HG03060 (cell line): Measurements from ENCODE around the gene SYNRG.

Experiments
- ATAC-seq: cut with Tn5 transposase; IDR thresholded peaks from one replicate; pipeline ENCODE4 v1.9.1; 2021; ENCODE audit warnings: low read depth, moderate number of reproducible peaks; ENCODE audit not compliant: unreplicated experiment

SYNRG gene

GRCh38 chr17:37483311-37484039 lies 125.7 kb downstream of the SYNRG start:
- ATAC-seq, result no peak

- ATAC-seq, result no peak
These were observed 128.1 kb downstream of the SYNRG start for GRCh38 chr17:37481001-37481665.

- no peak for ATAC-seq
These were observed 128.8 kb downstream of the SYNRG start for GRCh38 chr17:37480427-37480826.

- no peak for ATAC-seq
These were observed 130.2 kb downstream of the SYNRG start for GRCh38 chr17:37479025-37479424.

GRCh38 chr17:37478187-37478586 lies 131.0 kb downstream of the SYNRG start:
- no peak for ATAC-seq

- no peak for ATAC-seq
These were observed 132.6 kb downstream of the SYNRG start for GRCh38 chr17:37476431-37477120.

- no peak for ATAC-seq
These were observed 133.3 kb downstream of the SYNRG start for GRCh38 chr17:37475731-37476420.

GRCh38 chr17:37470181-37470580 lies 139.0 kb downstream of the SYNRG start:
- no peak for ATAC-seq

- no peak for ATAC-seq
These were observed 142.7 kb downstream of the SYNRG start for GRCh38 chr17:37466471-37466870.

- no peak for ATAC-seq
These were observed 144.1 kb downstream of the SYNRG start for GRCh38 chr17:37465069-37465616.
